Skin epidermis (tissue), 12 donors: Measurements from ENCODE around the gene CARNS1.

Experiments used
- H3K27ac ChIP-seq, 21 experiments: fragments of 200-600 bp; sonication (generic) in 11 of 21; one replicate each; pipeline ENCODE4 v1.5.0; 2020; ENCODE audit warnings: mild to moderate bottlenecking in 3 of 21, inconsistent platforms in 2 of 21, moderate library complexity in 2 of 21
- H3K4me3 ChIP-seq, 7 experiments: fragments of 200-600 bp; sonication (generic) in 2 of 7; one replicate each; pipeline ENCODE4 v1.5.0; 2020; ENCODE audit warnings: inconsistent platforms in 2 of 7, mild to moderate bottlenecking in 2 of 7, moderate library complexity in 1 of 7

CARNS1 gene

GRCh38 chr11:67393990-67394389 is 21.5 kb upstream of the CARNS1 start:
- H3K4me3 ChIP-seq = no peak overlapping the region
- H3K27ac ChIP-seq = no peak overlapping the region

- H3K4me3 ChIP-seq = no peak overlapping the region
- H3K27ac ChIP-seq = no peak overlapping the region
These were observed 19.8 kb upstream of the CARNS1 start for GRCh38 chr11:67395555-67396258.

- peak overlapping the region in 5 of 21 experiments; percentile 19 to 77 (median 50) for H3K27ac ChIP-seq
- H3K4me3 ChIP-seq = no peak overlapping the region
These were observed 19.3 kb upstream of the CARNS1 start for GRCh38 chr11:67396259-67396581.

GRCh38 chr11:67396587-67397389 is 18.7 kb upstream of the CARNS1 start:
- H3K27ac ChIP-seq = peak overlapping the region in 6 of 21 experiments; percentile 19 to 77 (median 37)

GRCh38 chr11:67397536-67397935 is 17.9 kb upstream of the CARNS1 start:
- Histone ChIP-seq H3K27ac (peak overlapping the region in 3 of 21 experiments; percentile 23 to 77 (median 62)), H3K4me3 (no peak overlapping the region)

More at GRCh38 chr11:67396587-67397389, 18.7 kb upstream of the CARNS1 start:
- H3K4me3 ChIP-seq = no peak overlapping the region

- no peak overlapping the region for H3K27ac ChIP-seq
- H3K4me3 ChIP-seq = no peak overlapping the region
These were observed 17.4 kb upstream of the CARNS1 start for GRCh38 chr11:67397986-67398660.

GRCh38 chr11:67398661-67399563 is 16.6 kb upstream of the CARNS1 start:
- Histone ChIP-seq H3K4me3 (no peak overlapping the region), H3K27ac (peak overlapping the region in 2 of 21 experiments; percentile 6 to 35)

GRCh38 chr11:67400251-67400941 is 15.1 kb upstream of the CARNS1 start:
- H3K4me3 ChIP-seq = peak overlapping the region; percentile 78 to 97 (median 89)
- peak overlapping the region in 20 of 21 experiments; percentile 85 to 99 (median 96) for H3K27ac ChIP-seq

GRCh38 chr11:67400942-67401494 is 14.5 kb upstream of the CARNS1 start:
- H3K4me3 ChIP-seq = peak overlapping the region; percentile 78 to 97 (median 89)
- peak overlapping the region; percentile 50 to 99 (median 96) for H3K27ac ChIP-seq

- Histone ChIP-seq H3K27ac (peak within 1 kb of the TSS; percentile 50 to 99 (median 96)), H3K4me3 (peak within 1 kb of the TSS; percentile 78 to 97 (median 89))
These were observed 13.8 kb upstream of the CARNS1 start, which contains the start of gene PPP1CA for GRCh38 chr11:67401495-67402191. Gene PPP1CA, minus strand, starts transcription at chr11:67401858. Its CDS starts 76 bp downstream, at chr11:67401782.

GRCh38 chr11:67402192-67402839 is 13.2 kb upstream of the CARNS1 start:
- Histone ChIP-seq H3K27ac (peak overlapping the region in 20 of 21 experiments; percentile 73 to 99 (median 95)), H3K4me3 (peak overlapping the region; percentile 9 to 94 (median 78))

- peak overlapping the region in 16 of 21 experiments; percentile 49 to 99 (median 95) for H3K27ac ChIP-seq
- H3K4me3 ChIP-seq = peak overlapping the region in 4 of 7 experiments; percentile 39 to 48 (median 42)
These were observed 12.4 kb upstream of the CARNS1 start for GRCh38 chr11:67403085-67403484.

GRCh38 chr11:67404515-67405195 is 10.8 kb upstream of the CARNS1 start:
- peak overlapping the region; percentile 22 to 48 (median 39) for H3K4me3 ChIP-seq
- peak overlapping the region in 19 of 21 experiments; percentile 8 to 99 (median 82) for H3K27ac ChIP-seq

- H3K4me3 ChIP-seq = peak overlapping the region; percentile 22 to 48 (median 39)
- peak overlapping the region in 13 of 21 experiments; percentile 44 to 99 (median 95) for H3K27ac ChIP-seq
These were observed 10.3 kb upstream of the CARNS1 start for GRCh38 chr11:67405196-67405567.

GRCh38 chr11:67405688-67406339 is 9.7 kb upstream of the CARNS1 start:
- Histone ChIP-seq H3K4me3 (peak overlapping the region in 2 of 7 experiments; percentile 40 to 44), H3K27ac (peak overlapping the region in 12 of 21 experiments; percentile 13 to 99 (median 96))
